ENCODE data around the gene CEP131.

DNA sequence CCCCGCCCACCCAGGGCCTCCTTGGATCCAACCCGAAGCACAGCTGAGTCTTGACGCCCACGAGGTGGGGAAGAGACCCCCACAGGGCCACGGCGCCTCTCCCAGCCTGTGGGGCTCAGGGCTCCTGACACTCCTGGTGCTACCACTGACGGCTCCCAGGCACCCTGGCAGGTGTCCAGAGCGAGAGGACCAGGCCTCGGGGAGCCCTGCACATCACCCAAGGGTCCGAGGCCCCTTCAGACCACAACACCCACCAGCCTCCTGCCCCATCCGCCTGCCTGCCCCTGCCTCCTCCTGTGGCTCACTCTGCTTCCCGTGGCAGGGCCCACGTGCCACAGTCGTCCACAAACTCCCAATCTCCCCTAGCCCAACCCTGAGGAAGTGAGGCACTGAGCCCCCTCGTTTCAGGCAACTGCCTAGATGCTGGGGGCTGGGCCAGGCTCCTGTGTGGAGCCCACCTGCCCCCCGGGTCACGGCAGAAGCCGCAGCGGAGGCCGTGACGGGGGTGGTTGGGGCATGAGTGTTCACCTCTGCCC is 28.5 kb downstream of the CEP131 start:
- no peak for TF ChIP-seq POLR2A (IDR thresholded peaks at IDR 0.05)
- TF ChIP-seq, protein P1, sequence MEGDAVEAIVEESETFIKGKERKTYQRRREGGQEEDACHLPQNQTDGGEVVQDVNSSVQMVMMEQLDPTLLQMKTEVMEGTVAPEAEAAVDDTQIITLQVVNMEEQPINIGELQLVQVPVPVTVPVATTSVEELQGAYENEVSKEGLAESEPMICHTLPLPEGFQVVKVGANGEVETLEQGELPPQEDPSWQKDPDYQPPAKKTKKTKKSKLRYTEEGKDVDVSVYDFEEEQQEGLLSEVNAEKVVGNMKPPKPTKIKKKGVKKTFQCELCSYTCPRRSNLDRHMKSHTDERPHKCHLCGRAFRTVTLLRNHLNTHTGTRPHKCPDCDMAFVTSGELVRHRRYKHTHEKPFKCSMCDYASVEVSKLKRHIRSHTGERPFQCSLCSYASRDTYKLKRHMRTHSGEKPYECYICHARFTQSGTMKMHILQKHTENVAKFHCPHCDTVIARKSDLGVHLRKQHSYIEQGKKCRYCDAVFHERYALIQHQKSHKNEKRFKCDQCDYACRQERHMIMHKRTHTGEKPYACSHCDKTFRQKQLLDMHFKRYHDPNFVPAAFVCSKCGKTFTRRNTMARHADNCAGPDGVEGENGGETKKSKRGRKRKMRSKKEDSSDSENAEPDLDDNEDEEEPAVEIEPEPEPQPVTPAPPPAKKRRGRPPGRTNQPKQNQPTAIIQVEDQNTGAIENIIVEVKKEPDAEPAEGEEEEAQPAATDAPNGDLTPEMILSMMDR (IDR thresholded peaks at IDR 0.05): no peak
- TF ChIP-seq EP300 (IDR thresholded peaks at IDR 0.05): no peak
- no peak for TF ChIP-seq POLR2AphosphoS5 (IDR thresholded peaks at IDR 0.05)
